GM10266 (cell line): ENCODE data around the gene DCLRE1C.
A peak's percentile ranks its signal among the peaks of the same experiment; 100 is the strongest.
"Not testable (repeated sequence)": the region's sequence is repeated elsewhere in the genome, so short reads cannot be mapped to it uniquely, and the experiment has no call there.

ENCODE experiments used
- DNase-seq: peaks from one replicate; pipeline ENCODE4 v3.0.0; 2012; ENCODE audit errors: extremely low spot score
- TF ChIP-seq, protein P1 (sequence below): IDR thresholded peaks from 2 replicates; pipeline ENCODE4 v1.5.1; 2012; ENCODE audit warnings: mild to moderate bottlenecking, low read depth; ENCODE audit not compliant: control insufficient read depth, insufficient read depth; ENCODE audit errors: missing control alignments

The DCLRE1C gene

DNA sequence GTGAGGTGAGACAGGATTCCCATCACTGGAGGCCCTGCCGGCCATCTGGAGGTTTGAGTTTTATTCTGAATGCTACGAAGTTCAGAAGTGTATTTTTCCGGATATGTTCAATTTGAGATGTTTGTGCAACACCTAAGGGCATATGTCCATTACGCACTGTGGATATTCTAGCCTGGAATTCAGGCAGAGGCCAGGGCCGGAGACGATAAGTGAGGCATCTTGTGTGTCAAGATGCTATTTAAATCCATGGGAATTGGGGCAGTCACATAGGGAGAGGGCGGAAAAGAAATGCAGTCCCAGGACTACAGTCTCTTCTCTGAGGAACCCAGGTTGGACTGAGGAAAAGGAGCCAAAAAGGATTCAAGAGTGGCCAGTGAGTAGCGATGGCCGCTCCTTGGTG, 77.1 kb downstream of the DCLRE1C start:
- TF ChIP-seq, protein P1, sequence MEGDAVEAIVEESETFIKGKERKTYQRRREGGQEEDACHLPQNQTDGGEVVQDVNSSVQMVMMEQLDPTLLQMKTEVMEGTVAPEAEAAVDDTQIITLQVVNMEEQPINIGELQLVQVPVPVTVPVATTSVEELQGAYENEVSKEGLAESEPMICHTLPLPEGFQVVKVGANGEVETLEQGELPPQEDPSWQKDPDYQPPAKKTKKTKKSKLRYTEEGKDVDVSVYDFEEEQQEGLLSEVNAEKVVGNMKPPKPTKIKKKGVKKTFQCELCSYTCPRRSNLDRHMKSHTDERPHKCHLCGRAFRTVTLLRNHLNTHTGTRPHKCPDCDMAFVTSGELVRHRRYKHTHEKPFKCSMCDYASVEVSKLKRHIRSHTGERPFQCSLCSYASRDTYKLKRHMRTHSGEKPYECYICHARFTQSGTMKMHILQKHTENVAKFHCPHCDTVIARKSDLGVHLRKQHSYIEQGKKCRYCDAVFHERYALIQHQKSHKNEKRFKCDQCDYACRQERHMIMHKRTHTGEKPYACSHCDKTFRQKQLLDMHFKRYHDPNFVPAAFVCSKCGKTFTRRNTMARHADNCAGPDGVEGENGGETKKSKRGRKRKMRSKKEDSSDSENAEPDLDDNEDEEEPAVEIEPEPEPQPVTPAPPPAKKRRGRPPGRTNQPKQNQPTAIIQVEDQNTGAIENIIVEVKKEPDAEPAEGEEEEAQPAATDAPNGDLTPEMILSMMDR = no peak
- no peak for DNase-seq

DNA sequence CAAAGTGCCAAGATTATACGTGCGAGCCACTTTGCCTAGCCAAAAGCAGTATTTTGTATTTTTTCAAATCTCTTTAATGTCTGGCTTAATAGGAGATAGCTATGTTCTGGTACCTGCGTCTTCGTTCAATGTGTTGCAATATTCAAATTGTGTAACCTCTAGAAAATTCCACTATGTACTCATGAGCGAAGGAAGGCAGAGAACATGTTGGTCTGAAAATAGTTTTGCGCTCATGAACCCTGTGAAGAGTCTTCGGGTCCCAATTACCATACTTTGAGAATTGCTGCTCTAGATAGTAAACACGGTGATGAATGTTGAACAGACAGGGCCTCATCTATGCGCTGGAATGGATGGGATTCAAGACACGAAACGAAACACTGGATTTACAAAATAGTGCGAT, 78.0 kb downstream of the DCLRE1C start:
- DNase-seq = no peak
- TF ChIP-seq, protein P1 = no peak

DNA sequence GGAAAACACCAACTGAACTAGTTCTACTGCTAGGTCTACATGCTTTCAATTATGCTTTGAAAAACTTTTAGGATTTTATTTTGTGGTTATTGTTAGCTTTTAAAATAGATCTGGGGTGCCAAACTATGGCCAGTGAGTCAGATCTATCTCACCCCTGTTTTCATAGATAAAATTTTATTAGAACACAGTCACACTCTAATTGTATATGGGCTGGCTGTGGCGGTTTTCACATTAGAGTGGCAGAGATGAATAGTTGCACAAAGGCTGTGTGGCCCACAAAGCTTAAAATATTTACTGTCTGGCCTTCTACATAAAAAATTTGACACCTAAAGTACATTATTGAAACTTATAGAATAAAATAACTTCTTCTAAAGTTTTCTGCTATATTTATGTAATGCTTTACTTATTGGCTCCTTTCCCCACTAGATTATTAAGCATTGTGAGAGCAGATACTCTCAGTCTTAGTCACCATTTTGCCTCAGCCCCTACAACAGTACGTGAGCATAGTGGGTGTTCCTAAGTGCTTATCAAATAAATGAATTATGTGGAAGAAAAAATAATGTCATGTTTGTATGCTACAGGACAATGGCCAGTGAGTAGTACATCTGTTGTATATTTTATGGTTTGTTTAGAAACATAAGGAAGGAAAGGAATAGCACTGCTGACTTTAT, 80.7 kb downstream of the DCLRE1C start:
- DNase-seq = peak; percentile 33
- TF ChIP-seq, protein P1 = no peak

DNA sequence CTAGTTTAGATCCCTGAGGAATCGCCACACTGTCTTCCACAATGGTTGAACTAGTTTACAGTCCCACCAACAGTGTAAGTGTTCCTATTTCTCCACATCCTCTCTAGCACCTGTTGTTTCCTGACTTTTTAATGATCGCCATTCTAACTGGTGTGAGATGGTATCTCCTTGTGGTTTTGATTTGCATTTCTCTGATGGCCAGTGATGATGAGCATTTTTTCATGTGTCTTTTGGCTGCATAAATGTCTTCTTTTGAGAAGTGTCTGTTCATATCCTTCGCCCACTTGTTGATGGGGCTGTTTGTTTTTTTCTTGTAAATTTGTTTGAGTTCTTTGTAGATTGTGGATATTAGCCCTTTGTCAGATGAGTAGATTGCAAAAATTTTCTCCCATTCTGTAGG, 89.0 kb downstream of the DCLRE1C start:
- not testable (repeated sequence) for DNase-seq

DNA sequence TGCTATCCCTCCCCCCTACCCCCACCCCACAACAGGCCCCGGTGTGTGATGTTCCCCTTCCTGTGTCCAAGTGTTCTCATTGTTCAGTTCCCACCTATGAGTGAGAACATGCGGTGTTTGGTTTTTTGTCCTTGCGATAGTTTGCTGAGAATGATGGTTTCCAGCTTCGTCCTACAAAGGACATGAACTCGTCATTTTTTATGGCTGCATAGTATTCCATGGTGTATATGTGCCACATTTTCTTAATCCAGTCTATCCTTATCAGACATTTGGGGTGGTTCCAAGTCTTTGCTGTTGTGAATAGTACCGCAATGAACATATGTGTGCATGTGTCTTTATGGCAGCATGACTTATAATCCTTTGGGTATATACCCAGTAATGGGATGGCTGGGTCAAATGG, 89.4 kb downstream of the DCLRE1C start:
- DNase-seq = not testable (repeated sequence)

DNA sequence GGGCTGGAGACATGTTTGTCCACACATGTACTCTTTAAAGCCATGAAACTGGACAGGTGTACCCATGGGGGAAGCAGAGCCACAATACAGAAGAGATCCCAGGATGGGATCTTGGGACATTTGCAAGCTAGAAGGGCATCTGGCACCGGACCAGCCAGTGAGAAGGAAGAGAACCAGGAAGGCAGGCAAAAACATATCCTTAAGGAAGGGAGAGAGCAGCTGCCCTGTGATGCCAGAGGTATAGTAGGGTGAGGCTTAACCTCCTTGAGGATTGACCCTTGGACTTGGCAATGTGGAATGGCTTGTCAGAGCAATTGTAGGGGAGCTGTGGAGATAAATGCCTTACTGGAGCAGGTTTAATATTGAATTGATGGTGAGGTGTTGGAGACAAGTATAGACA, 93.1 kb downstream of the DCLRE1C start:
- no peak for DNase-seq
- TF ChIP-seq, protein P1 = no peak

DNA sequence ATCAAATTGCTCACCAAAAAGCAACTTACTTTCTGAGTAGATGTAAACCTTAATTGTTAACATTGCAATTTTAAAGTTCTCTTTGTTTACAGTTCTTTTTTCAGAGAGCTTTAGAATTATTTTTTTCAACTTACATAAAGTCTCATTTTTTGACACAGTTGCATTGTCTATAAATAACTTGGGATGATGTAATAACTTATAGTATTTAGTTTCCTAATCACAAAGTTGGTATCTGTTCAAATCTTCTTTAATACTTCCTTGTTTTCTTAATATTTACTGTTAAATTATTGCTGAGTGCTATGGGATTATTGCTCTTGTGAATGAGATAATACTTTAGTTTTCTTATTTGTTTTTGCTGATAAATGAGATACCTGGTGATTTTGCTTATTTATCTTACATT, 94.1 kb downstream of the DCLRE1C start:
- TF ChIP-seq, protein P1 = no peak
- DNase-seq = no peak

DNA sequence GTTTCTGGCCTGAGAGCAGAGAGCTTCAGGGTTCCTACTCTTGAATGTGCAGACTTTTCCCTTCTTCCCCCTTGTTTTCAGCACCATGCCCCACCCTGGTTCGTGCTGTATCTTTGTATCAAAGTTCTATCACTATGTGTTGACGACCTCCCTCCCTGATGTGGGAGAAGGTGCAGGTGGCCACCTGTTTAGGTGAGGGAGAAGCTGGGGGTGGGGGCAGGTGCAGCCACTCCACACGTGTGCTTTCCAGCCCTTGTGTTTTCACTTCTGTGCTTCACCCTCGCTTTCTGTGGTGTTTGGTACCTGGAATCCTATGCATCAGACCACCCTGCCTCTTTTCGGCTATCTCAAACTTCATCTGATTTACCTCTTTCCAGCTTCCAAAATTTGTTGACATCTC, 94.9 kb downstream of the DCLRE1C start:
- TF ChIP-seq, protein P1 = no peak
- no peak for DNase-seq
